HG03066 (cell line): ENCODE results near the gene TMEM213.

Experiments
- ATAC-seq: cut with Tn5 transposase; IDR thresholded peaks from one replicate; pipeline ENCODE4 v1.9.1; 2021; ENCODE audit warnings: low read depth; ENCODE audit not compliant: unreplicated experiment

Gene TMEM213, protein sequence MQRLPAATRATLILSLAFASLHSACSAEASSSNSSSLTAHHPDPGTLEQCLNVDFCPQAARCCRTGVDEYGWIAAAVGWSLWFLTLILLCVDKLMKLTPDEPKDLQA

DNA sequence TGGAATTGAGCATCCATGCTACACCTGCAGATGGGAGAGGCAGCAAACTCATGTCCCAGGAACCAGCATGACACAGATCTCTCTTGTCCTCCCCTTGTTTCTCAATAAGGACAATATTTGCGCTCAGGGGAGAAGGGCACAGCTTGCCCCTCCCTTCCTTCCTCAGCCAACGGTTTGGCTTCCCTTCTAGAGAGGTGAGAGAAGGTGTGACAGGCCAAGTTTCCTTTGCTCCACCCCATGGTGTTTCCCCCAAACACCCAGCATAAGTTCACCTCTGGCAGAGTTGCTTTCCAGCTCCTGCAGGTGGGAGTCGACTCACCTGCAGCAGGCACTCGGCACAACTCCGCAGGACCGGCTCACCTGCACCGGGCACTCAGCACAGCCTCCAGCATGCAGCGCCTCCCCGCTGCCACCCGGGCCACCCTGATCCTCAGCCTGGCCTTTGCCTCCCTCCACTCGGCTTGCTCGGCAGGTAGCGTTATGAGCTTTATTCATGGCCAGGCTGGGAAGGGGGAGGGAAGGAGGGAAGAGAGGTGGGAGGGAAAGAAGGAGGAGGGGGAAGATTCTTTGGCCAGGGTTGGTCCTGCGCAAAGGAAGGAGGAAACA, at the start of gene TMEM213, which contains the start of gene ATP6V0A4:
Gene TMEM213 (plus strand): TSS at position 280 of the 606 bp plus-strand sequence. CDS start 111 bp downstream, at position 391.
Gene ATP6V0A4 (minus strand): TSS at position 482 of the 606 bp plus-strand sequence. CDS start 26,949 bp downstream, outside the sequence.
- no peak for ATAC-seq

DNA sequence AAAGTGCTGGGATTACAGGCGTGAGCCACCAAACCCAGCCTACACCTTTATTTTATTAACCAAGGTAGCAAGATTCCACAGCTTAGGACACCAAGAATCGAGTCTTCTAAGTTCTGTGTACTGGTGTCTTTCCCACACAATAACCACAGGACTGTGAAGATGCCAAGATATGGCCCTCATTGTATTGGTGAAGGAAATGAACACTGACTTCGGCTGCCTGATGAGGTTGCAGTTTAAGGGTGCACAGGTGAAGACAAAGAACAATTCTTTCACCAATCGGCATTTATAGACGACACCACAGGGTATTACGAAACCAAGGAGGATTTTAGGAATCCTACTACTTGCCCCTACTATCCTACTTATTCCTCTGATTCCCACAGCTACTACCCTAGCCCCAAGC, 49.1 kb upstream of the TMEM213 start:
- ATAC-seq: no peak

DNA sequence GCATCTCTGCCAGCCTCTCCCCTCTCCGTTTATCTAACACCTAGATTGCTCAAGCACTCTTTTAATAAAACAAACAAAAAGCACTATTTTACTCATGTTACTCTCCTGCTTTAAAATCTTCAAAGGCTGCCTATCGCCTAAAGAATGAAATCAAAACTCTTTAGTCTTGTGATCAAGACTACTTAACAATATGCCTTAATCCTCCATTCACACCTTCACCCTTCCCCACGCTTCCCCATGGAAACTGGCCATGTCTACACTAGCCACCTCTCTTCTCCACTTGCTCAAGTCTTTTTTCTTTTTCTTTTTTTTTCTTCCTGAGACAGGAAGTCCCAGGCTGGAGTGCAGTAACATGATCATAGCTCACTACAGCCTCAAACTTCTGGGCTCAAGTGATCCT, 47.8 kb upstream of the TMEM213 start:
- ATAC-seq: no peak

DNA sequence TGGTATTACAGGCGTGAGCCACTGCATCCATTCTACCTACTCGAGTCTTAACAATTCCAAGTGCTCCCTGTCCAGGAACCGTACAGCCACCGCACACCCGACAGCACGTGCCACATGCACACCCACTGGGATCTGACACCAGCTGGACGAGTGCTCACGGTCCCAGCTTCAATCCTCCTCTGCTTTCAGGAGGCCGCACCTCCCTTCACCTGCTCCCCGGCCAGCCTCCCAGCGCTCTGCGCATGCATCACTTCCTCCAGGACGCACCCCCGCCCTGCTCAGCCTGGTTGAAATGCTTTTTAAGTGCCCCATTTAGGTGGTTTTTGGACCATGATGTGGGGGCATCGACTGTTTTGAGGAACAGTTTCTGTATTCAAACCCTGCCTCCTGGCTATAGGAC, 47.3 kb upstream of the TMEM213 start:
- ATAC-seq: no peak

DNA sequence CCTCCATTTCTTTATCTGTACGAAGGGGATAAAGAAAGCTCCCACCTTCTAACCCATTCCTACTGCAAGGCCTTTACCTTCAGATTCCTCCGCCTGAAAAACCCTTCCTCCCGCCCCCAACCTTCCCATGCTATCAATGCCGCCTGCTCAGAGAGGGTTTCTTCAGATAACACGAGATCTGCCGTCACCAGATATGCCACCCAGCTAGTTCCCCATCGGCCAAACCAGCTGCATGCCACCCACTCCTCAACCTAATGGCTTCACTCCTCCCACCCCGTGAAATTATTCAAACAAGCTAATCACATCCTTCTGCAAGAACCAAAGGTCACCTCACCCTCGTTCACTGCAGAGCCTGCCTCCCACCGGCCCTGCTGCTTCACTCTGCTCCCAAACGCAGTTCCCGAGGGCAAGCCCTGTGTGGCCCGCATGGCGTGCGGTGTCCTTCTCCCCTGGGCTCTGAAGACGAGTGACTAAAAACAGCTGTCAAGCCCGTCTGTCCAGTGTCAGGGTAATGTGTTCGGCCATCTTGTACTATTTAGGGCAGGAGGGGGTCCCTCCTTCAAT, 46.8 kb upstream of the TMEM213 start:
- ATAC-seq: no peak

DNA sequence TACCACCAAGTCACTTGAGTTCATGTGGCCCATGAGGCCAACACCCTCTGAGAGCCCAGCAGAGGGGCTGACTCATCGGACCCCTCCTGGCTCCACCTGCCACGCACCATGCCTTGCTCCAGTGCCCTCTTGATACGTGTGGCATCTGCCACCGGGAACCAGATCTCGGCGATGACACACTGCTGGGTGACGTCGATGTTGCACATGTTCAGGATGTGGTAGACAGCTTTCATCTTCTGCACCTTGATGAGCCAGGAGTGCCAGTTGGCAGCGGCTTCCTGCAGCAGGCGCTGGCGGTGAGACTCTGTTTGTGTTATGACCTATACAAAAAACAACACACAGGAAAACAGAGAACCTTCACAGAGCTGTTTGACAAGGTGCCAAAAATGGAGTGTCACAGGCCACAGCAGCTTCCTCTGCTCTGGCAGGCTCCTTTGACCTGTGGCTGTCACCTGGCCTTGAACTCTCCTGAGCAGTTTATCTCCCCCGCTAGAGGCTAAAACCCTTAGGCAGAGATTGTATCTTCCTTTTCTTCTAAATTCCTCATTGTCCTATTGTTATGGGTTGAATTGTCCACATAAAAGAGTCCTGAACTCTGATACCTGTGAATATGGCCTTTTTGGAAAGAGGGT, 45.2 kb upstream of the TMEM213 start:
- ATAC-seq: no peak

DNA sequence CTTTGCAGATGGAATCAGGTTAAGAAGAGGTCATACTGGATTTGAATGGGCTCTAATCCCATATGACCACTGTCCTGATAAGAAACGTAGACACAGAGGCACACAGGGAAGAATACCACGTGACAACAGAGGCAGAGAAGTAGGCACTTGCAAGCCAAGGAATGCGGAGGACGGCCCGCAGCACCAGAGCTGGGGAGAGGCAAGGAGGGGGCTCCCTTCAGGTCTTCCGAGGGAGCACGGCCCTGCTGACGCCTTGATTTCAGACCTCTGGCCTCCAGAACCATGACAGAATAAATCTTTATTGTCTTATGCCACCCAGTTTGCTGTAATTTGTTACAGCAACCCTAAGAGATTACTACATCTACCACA, 44.7 kb upstream of the TMEM213 start:
- no peak for ATAC-seq

DNA sequence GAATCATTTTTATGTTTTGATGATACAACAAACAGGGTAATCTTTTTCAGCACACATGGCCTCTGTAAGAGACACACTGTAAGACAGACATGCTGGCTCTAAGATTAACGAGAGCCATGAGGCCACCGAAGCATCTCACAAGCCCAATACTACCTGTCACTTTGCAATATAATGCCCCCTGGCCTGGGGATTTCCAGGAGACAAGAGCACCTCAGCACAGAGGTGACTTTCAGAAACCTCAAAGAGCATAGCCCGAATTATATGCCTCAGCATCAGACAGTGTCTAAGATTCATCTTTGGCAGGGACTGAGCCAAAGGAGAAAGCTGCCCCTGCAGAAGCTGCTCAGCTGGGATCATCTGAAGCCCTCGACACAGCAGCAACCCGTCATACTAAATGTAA, 44.2 kb upstream of the TMEM213 start:
- no peak for ATAC-seq

DNA sequence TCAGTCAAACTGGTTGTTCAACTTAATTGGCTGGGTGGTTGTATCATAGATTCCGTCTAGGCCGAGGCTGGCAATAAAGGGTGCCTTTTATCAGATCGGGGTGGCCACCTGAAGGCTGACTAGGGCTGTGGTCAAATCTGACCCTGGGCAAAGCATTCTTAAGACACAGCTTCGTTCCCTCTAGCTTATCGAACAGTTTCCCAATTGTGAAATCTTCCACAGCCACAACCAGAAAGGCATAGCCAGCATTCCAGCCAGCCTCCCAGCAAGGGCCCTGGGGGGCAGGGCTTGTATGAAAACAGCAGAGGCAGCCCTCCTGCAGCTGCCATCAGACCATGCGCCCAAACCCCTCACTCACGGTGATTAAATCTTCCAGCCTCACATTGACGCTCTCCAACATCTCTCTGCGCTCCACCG, 42.5 kb upstream of the TMEM213 start:
- no peak for ATAC-seq

DNA sequence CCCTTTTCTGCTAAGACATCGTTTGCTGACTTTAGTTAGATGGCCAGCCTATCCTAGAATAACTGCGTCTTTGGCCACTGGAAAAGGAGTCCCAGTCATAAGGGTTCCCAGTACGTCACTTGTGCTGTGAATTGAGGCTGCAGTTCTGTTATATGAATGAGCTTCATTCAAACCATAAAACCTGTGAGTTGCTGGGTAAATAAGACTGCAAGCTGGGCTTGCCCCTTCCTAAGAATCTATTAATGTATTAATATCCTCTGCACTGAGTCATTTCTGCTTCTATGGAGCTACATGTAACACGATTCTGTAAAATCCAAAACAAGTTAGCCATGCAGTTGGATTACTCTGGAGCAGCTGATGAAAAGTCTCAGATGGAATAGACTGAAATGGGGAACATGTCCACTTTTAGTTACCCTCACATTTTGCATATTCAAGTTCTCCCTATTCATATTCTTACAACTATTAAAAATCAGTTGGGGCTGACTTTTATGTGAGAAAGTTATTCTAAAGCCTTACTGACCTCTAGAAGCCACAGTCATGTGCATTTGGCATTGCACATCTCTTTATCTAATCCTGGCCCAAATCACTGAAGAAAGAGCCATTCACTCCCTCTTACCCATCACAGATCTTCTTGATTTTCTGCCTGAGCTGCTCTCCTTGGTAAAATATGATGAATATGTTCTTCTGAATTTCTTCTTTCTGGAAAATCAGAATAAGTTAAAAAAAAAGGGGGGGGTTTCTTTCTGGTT, 41.8 kb upstream of the TMEM213 start:
- no peak for ATAC-seq

DNA sequence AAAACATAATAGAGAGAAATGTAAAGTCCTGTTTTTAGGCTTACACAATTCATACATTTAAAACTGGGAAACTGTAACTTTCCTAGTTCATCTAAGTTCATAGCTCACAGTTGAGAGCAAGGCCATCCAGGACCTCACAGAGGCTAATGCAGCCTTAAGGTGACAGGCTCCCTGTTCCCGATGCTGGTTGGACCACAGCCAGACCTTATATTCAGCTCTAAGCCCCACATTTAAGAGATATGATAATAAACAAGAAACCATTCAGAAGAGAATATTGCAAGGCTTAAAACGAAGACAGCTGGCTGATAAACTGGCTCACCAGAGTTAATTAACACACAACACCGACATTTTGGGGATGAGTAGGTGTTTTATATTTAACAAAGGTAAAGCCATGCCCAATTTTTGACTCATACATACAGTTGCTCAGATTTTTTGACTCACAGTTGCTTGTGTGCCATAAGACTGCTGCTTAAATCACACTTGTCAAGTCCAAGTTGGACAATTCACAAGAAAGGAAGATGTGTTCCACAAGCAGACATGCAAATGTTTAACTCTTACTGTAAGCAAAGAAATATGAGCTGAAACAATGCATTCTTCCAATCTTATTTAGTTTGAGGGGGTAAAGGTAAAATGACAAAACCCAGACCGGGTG, 41.1 kb upstream of the TMEM213 start:
- no peak for ATAC-seq

DNA sequence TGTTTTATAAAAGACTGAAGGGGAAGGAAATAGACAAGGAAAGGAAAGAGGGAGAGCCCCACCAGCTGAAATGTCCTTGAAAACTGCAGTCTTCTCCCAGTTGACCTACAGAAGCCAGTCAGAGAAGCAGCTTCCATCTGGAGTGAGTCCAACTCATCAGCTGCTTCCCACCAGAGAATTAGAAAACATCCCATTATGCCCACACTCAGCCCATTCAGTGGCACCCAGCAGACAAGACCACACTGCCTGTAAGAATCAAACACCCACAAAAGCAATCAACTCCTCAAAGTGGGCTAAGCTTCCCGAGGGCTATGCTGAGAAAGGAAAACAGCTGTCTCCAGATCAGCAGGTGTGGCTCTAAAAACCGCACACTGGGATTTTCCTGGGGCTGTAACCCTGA, 29.6 kb upstream of the TMEM213 start:
- no peak for ATAC-seq

DNA sequence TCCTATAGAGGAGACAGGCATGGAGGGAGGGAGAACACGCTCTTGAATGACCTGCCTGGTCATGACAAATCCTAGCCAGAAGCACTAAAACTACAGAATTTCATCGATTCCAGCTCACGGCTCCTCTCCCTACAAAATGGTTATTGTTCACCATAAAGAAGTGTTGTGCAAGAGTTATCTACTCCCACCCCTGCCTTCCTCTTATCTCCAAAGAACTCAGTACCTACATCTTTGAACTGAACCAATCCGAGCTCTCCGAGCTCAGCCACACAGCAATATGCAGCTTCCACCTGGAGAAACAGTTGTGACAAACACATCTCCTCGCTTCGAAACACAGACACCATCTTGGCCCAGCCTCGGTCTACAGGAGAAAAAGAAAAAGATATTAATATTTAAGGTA, 26.9 kb upstream of the TMEM213 start:
- no peak for ATAC-seq

DNA sequence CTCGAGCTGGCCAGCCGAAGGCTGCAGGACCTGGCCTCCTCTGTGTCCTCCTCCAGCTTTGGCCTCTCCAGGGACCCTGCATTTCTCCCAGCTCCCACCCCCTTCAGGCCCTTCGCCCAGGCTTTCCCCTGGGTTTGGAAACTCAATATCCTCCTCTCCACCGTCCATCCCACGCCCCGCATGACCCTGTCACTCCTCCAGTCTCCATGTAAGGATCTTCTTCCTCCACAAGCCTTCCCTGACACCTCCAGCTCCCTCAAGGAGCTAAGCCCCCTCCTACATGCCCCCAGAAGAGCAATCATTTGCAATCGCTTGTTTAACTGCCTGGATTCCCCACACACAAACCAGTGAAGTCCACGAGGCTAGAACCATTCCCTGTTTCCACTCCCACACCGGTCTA, 24.6 kb upstream of the TMEM213 start:
- no peak for ATAC-seq

DNA sequence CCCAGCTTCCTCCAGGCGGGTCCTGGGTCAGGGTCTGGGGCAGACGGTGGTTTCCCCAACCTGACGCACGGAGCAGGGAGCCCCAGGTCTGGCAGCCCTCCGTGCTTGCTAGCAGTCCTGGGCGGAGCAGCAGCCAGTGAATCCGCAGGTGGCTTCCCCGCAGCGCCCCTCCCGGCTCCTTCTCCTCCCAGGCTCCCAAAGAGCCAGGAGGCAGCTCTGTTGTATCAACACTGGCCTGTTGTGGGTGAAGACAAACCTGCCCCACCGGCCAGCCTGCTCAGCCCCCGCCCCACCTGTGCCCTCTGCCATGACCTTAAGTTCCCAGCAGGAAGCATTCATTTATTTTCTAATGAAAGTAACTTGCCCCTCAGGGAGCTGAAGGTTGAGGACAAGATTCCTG, 24.0 kb upstream of the TMEM213 start:
- no peak for ATAC-seq

DNA sequence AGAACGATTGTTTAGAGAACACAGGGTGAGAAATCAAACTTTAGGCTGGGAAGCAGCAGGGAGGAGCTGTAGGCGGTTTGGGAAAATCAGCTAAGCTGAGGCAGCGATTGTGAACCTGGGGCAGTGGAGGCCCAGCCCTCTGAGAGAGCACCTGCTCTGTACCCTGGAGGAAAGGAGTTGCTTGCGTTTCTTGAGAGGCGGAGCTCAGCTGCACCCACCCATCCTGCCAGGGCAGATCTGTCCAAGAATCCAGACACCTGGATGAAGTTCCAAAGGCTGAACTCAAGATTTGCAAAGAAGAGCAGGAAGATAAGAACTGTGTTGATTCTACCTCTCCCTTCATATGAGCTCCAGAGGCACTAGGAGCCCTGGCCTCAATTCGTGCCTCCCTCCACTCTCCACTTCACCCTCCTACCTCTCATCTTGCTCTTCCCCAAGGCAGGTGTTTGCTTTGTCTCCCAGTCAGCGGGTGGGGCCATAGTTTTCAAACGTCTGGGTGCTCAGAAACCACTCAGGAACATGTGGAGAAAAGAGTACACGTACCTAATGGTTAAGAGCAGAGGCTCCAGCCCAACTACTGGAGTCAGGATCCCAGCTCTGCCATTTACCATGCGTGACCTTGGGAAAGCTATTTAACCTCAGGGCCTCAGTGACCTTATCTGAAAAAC, 21.5 kb upstream of the TMEM213 start:
- ATAC-seq: no peak

DNA sequence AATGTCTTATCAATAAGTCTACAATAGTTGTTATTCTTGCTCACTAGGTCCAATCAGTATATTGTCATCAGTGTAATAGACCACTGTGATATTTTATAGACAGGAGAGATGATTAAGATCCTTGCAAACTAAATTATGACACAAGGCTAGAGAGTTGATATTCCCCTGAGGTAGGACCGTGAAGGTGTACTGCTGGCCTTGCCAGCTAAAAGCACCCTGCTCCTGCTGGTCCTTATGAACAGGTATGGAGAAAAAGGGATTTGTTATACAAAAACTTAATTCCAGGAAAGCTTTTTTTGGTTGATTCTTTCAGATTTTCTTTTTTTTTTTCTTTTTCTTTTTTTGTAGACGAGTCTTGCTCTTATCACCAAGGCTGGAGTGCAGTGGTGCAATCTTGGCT, 16.8 kb upstream of the TMEM213 start:
- no peak for ATAC-seq

DNA sequence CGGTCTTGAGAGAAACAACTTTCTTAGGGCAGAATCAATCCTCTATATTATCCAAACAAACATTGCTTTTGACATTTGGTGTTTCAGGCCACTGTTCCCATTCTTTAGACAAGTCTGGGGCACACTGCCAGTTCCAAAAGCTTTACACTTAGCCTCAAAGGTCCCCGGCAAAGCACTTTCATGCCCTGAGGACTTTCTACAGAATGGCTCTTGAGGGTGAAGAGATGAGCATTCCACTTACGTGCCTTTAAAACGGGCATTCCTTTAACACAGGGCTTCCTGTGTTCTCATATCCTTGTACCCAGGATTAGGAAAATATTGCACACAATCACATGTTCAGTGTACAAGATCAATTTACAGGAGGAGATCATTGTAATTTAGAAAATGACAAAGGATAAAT, 13.1 kb upstream of the TMEM213 start:
- ATAC-seq: no peak

DNA sequence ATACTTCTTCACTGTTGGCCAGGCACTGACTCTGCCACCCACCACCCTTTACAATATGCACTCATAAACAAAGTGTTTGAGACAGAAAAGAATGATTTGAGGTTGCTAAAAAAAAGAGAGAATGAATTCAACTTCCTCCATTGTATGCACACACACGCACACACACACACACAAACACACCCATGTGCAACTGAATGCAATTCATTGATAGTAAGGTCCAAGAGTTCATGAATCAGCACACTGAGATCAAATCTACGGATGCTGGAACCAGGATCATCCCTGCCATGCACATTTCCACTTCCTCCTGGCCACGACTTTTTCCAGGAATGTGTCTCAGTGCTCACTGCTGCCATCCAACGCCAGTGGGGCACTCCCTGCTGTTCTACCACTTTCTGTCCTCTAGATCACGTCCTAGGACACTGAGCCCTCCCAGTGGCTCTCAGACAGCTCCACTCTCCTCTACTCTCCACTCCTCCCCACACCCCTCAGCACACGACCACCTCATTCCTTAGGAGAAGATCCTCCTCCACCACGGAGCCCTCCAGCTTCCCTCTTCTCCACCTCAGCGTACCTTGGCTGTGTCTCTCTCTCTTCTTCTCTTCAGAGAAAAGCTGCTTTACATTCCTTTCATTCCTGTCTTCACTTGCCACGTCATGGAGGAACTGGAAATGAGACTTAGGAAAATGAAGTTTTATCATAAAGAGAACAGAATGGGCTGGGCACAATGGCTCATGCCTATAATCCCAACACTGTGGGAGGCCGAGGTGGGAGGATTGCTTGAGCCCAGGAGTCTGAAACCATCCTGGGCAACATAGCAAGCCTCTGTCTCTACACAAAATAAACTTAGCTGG, 12.0 kb upstream of the TMEM213 start:
- ATAC-seq: no peak
